Measurements from ENCODE around the gene TASOR2.

GRCh38 chr10:5723692-5724091 is 39.1 kb downstream of the TASOR2 start:
- TF ChIP-seq GATA2 (IDR thresholded peaks at IDR 0.05; ENCODE audit: low read depth, low read length) (no peak), GATA3 (IDR thresholded peaks at IDR 0.05; ENCODE audit: low read depth, low read length) (no peak)

Data from SH-SY5Y (cell line).